ENCODE measurements around the gene ANKEF1. TPM values are rescaled to one million over a fixed set of nuclear protein-coding genes. Genes with fewer than 3 reads are reported as not detected.
"Not testable (repeated sequence)": the region's sequence is repeated elsewhere in the genome, so short reads cannot be mapped to it uniquely, and the experiment has no call there.

The ANKEF1 gene
- total RNA-seq, 2 donors from 2014 or later = 6.3 to 7.3 TPM

GRCh38 chr20:10023911-10024310 is 10.9 kb upstream of the ANKEF1 start:
- intact Hi-C loops (cut with DNase I, micrococcal nuclease) = no loop called here
- DNase-seq = no peak
- ATAC-seq = no peak

GRCh38 chr20:10031451-10032215 is 3.2 kb upstream of the ANKEF1 start:
- ATAC-seq; intact Hi-C loops (cut with DNase I, micrococcal nuclease); DNase-seq: not testable (repeated sequence)

GRCh38 chr20:10032269-10032668 is 2.5 kb upstream of the ANKEF1 start:
- intact Hi-C loops (cut with DNase I, micrococcal nuclease) = not testable (repeated sequence)

GRCh38 chr20:10033905-10034650 is 709 bp upstream of the ANKEF1 start:
- no peak for ATAC-seq
- intact Hi-C loops (cut with DNase I, micrococcal nuclease) = no loop called here

More at GRCh38 chr20:10032269-10032668, 2.5 kb upstream of the ANKEF1 start:
- not testable (repeated sequence) for ATAC-seq, DNase-seq

GRCh38 chr20:10036321-10036720 is 1.5 kb downstream of the ANKEF1 start:
- DNase-seq; intact Hi-C loops (cut with DNase I, micrococcal nuclease); ATAC-seq: not testable (repeated sequence)

More at GRCh38 chr20:10033905-10034650, 709 bp upstream of the ANKEF1 start:
- DNase-seq = no peak

GRCh38 chr20:10040070-10040975 is 5.5 kb downstream of the ANKEF1 start:
- no peak for ATAC-seq
- intact Hi-C loops (cut with DNase I, micrococcal nuclease) = no loop called here
- DNase-seq = no peak

- intact Hi-C loops (cut with DNase I, micrococcal nuclease) = no loop called here
- DNase-seq = no peak
- ATAC-seq = no peak
Observed at GRCh38 chr20:10042086-10042485, 7.3 kb downstream of the ANKEF1 start.

GRCh38 chr20:10047427-10047826 is 12.6 kb downstream of the ANKEF1 start:
- DNase-seq (no peak), ATAC-seq (no peak)
- intact Hi-C loops (cut with DNase I, micrococcal nuclease) = no loop called here

- ATAC-seq = no peak
- no peak for DNase-seq
- intact Hi-C loops (cut with DNase I, micrococcal nuclease) = no loop called here
Observed at GRCh38 chr20:10051185-10051584, 16.4 kb downstream of the ANKEF1 start.

- ATAC-seq (no peak), DNase-seq (no peak)
- intact Hi-C loops (cut with DNase I, micrococcal nuclease) = no loop called here
Observed at GRCh38 chr20:10059006-10059405, 24.2 kb downstream of the ANKEF1 start.

- DNase-seq = no peak
- intact Hi-C loops (cut with DNase I, micrococcal nuclease) = no loop called here
- ATAC-seq = no peak
Observed at GRCh38 chr20:10060226-10060625, 25.4 kb downstream of the ANKEF1 start.

GRCh38 chr20:10061641-10062040 is 26.9 kb downstream of the ANKEF1 start:
- intact Hi-C loops (cut with DNase I, micrococcal nuclease) = no loop called here
- ATAC-seq = no peak
- no peak for DNase-seq

GRCh38 chr20:10063482-10063881 is 28.7 kb downstream of the ANKEF1 start:
- ATAC-seq (no peak), DNase-seq (no peak)
- intact Hi-C loops (cut with DNase I, micrococcal nuclease) = no loop called here

GRCh38 chr20:10064611-10065010 is 29.8 kb downstream of the ANKEF1 start:
- intact Hi-C loops (cut with DNase I, micrococcal nuclease) = no loop called here
- DNase-seq (no peak), ATAC-seq (no peak)

- no peak for DNase-seq
- intact Hi-C loops (cut with DNase I, micrococcal nuclease) = no loop called here
- no peak for ATAC-seq
Observed at GRCh38 chr20:10065154-10065833, 30.5 kb downstream of the ANKEF1 start.

- ATAC-seq (no peak), DNase-seq (no peak)
- intact Hi-C loops (cut with DNase I, micrococcal nuclease) = no loop called here
Observed at GRCh38 chr20:10067321-10067720, 32.5 kb downstream of the ANKEF1 start.

- ATAC-seq (no peak), DNase-seq (no peak)
- intact Hi-C loops (cut with DNase I, micrococcal nuclease) = no loop called here
Observed at GRCh38 chr20:10074513-10074912, 39.7 kb downstream of the ANKEF1 start.

GRCh38 chr20:10075606-10076005 is 40.8 kb downstream of the ANKEF1 start:
- no peak for ATAC-seq
- no peak for DNase-seq
- intact Hi-C loops (cut with DNase I, micrococcal nuclease) = no loop called here

Data from left colon (tissue), 2 donors.